Activated naive CD4-positive, alpha-beta T cell treated with anti-CD3 and anti-CD28 coated beads for 36 hours (primary cell): ENCODE data around the gene PRRX2. TPM values are rescaled to one million over a fixed set of nuclear protein-coding genes. Genes with fewer than 3 reads are reported as not detected.
"Not testable (repeated sequence)": the region's sequence is repeated elsewhere in the genome, so short reads cannot be mapped to it uniquely, and the experiment has no call there.

Experiments used
- CTCF ChIA-PET: fragments of 350-600 bp; sonication (Branson Sonifier 250); formaldehyde crosslinking; loops from one replicate; lab custom pipeline; 2021; ENCODE audit warnings: antibody characterized with exemption; lab: Charles Lee
- DNase-seq: peaks from one replicate; pipeline ENCODE4 v3.0.0-alpha.2; 2020
- H3K27ac Mint-ChIP-seq: one replicate; pipeline ENCODE4 v1.8.0; 2021; ENCODE audit warnings: mild to moderate bottlenecking, mixed read lengths
- H3K27me3 Mint-ChIP-seq: one replicate; pipeline ENCODE4 v1.8.0; 2021; ENCODE audit warnings: low read depth, mixed read lengths
- H3K36me3 Mint-ChIP-seq: one replicate; pipeline ENCODE4 v1.8.0; 2021; ENCODE audit warnings: low read depth, mixed read lengths
- H3K4me1 Mint-ChIP-seq: one replicate; pipeline ENCODE4 v1.8.0; 2021; ENCODE audit warnings: low read depth, mixed read lengths
- H3K4me3 Mint-ChIP-seq: one replicate; pipeline ENCODE4 v1.8.0; 2021; ENCODE audit warnings: mild to moderate bottlenecking, moderate library complexity, mixed read lengths
- H3K9me3 Mint-ChIP-seq: one replicate; pipeline ENCODE4 v1.8.0; 2021; ENCODE audit warnings: mixed read lengths
- intact Hi-C: fragments of 100-400 bp; cut with micrococcal nuclease; formaldehyde crosslinking; loops from one replicate; pipeline ENCODE4 v1.15.1; 2023
- total RNA-seq, 2 experiments: library from RNA; stranded (reverse); gene quantifications; one replicate each; pipeline ENCODE4 v1.2.3, GENCODE V29; 2021

The PRRX2 gene
- total RNA-seq, 2 experiments from 2014 or later, result 0.69 to 0.83 TPM

DNA sequence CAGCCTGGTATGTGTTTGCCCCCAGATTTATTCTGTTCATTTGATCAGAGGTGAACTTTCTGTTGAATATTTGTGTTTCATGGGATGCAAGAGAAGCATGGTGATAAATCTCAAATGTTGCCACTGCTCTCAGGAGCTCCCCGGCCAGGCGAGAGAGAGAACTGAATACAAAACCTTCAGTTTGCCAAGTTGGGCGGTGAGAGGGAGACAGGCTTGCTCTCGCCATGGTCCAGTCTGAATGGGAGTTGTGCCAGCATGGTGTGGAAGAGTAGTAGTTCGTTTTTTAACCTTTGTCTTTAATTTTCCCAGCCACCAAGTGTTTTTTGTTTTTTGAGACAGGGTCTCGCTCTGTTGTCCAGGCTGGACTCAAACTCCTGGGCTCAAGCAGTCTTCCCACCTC is 36.7 kb upstream of the PRRX2 start:
- Mint-ChIP-seq H3K36me3 (peaks cover 15% of the 10 kb centered on the region), H3K4me3 (no peak overlapping the region), H3K27ac (peak overlapping the region; percentile 55), H3K4me1 (peaks cover 73% of the 10 kb centered on the region), H3K27me3 (peaks cover 2% of the 10 kb centered on the region), H3K9me3 (no peaks in the 10 kb centered on the region)
- intact Hi-C loops, result no loop called here
- no peak for DNase-seq
- CTCF ChIA-PET, result interaction anchor here (1.6 kb wide), 2 partner anchors 14 to 18 kb away, joined by 4 read pairs; no protein-coding TSS in a partner anchor

DNA sequence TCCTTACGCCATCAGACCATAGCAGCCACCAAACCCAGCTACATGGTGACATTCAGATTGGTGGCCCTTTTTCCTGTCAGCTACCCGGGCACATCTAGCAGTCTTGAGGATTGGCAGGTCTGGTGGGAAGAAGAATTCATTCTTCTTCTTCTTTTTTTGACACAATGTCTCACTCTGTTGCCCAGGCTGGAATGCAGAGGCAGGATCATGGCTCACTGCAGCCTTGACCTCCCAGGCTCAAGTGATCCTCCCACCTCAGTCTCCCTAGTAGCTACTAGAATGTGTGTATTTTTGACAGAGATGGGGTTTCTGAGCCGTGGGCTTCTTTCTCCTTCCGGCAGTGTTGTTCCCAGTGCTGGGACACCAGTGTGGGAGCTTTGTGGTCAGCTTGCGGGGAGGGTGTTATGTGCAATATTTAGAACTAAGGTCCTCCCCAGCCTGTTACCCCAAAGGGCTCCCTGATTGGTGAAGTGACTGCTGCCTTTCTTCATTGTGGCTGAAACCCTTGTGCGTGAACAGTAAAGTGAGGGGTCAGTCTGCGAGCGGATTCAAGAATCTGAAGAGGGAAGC is 36.1 kb upstream of the PRRX2 start:
- peaks cover 18% of the 10 kb centered on the region for H3K36me3 Mint-ChIP-seq
- no peaks in the 10 kb centered on the region for H3K9me3 Mint-ChIP-seq
- H3K4me3 Mint-ChIP-seq, result no peak overlapping the region
- intact Hi-C loops, result no loop called here
- H3K4me1 Mint-ChIP-seq, result peaks cover 69% of the 10 kb centered on the region
- H3K27me3 Mint-ChIP-seq, result no peaks in the 10 kb centered on the region
- CTCF ChIA-PET, result interaction anchor here (1.4 to 1.6 kb wide), 3 partner anchors 11 to 18 kb away, joined by 3 to 4 read pairs (median 4); no protein-coding TSS in a partner anchor
- no peak for DNase-seq
- H3K27ac Mint-ChIP-seq, result peak overlapping the region; percentile 55

DNA sequence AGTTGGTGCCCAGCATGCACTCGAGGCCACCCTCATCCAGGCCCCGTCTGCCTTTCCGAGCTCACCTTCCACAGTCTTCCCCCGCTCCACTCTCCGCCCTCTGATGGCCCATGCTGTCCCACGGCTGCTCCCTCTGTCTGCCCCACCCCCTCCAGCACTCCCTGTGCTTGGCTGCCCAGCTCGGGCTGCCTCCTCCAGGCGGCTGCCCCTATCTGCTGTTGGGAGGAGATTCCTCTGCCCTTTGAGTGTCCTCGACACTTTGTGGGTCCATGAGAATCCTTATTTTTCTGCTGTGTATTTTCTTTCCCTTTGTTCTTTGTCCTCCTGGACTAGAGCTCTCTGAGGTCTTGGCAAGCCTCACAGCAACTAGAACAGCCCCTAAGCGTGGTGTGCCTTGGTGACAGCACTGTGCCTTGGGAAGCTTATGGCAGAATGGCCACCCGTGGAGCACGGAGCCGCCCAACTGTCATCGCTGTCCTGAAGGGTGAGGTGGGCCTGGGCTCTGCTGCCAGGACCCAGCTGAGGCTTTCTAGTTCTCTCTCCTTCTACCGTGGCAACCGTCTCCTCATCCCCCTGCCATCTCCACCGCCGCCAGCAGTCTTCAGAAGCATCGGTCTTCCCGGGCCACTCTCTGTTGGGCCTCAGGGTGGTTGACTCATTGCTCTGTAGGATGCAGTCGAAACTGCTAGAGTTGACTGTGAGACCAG is 34.3 kb upstream of the PRRX2 start:
- no peak for DNase-seq
- H3K27ac Mint-ChIP-seq, result peak overlapping the region; percentile 38
- H3K36me3 Mint-ChIP-seq, result peaks cover 26% of the 10 kb centered on the region
- H3K27me3 Mint-ChIP-seq, result no peaks in the 10 kb centered on the region
- no peak overlapping the region for H3K4me3 Mint-ChIP-seq
- no peaks in the 10 kb centered on the region for H3K9me3 Mint-ChIP-seq
- peaks cover 58% of the 10 kb centered on the region for H3K4me1 Mint-ChIP-seq
- intact Hi-C loops, result no loop called here
- CTCF ChIA-PET, result interaction anchor here (1.2 to 1.4 kb wide), 2 partner anchors 9 to 13 kb away, joined by 3 read pairs; no protein-coding TSS in a partner anchor

DNA sequence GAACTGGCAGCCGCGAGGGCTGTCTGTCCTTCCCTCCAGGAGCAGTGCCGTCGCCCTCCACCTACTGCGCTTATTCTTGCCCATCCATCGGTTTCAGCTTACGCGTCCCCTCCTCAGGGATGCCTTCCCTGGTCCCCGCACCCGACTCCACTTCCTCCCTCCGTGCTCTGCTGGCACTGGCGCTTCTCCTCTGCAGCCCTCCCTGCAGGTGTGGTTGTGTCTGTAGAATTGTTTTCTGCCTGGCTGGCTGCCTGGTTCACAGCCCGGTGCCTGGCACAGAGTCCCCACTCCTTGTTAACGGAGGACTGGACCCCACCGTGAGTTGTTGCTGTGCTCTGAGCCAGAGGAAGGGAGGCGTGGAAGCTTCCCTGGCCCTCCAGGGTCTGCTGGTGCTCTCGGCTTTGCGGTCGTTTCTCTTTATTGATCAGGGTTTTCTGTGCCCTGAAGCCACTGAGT is 33.7 kb upstream of the PRRX2 start:
- H3K27ac Mint-ChIP-seq, result peak overlapping the region; percentile 38

DNA sequence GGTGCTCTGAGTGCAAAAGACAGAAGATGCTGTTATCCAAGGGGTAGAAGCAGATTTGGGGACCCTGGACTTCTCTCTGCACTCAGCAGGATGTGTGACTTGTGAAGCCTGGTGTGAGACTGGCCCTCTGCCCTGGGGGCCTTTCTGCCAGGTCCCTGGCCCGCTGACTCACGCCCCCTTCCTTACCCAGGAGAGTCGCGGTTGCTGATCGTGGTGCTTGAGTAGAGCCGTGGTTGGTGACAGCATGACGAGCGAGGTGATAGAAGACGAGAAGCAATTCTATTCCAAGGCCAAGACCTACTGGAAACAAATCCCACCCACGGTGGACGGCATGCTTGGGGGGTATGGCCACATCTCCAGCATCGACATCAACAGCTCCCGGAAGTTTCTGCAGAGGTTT is 33.0 kb upstream of the PRRX2 start:
- Mint-ChIP-seq H3K4me3 (no peak overlapping the region), H3K27me3 (no peaks in the 10 kb centered on the region), H3K9me3 (no peaks in the 10 kb centered on the region), H3K27ac (no peak overlapping the region), H3K36me3 (peaks cover 23% of the 10 kb centered on the region), H3K4me1 (peaks cover 50% of the 10 kb centered on the region)
- intact Hi-C loops, result no loop called here
- CTCF ChIA-PET, result no interaction called here
- DNase-seq, result no peak

More for the DNA sequence above, 33.7 kb upstream of the PRRX2 start:
- Mint-ChIP-seq H3K36me3 (peaks cover 26% of the 10 kb centered on the region), H3K4me3 (no peak overlapping the region), H3K9me3 (no peaks in the 10 kb centered on the region), H3K27me3 (no peaks in the 10 kb centered on the region), H3K4me1 (peaks cover 57% of the 10 kb centered on the region)
- intact Hi-C loops, result no loop called here
- DNase-seq, result no peak
- CTCF ChIA-PET, result interaction anchor here (1.2 kb wide), 1 partner anchor 12 kb away, joined by 3 read pairs; no protein-coding TSS in a partner anchor

DNA sequence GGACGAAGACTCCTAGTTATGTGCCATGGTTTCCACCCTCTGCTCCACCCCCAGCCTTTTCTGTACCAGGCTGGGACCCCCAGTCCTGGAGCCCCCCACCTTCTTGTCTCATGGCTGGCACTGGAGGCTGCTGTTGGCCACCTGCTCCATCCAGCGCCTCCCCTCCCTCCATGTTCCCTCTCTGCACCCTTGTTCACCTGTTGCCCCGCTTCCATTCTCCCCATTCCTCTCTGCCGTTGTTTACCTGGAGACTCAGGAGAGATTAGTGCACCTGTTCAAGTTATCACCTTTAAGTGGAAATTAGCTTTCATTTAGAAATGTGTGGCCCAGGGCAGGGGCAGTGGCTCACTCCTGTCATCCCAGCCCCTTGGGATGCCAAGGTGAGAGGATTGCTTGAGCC is 32.2 kb upstream of the PRRX2 start:
- Mint-ChIP-seq H3K36me3 (peaks cover 21% of the 10 kb centered on the region), H3K27me3 (no peaks in the 10 kb centered on the region), H3K4me3 (no peak overlapping the region), H3K9me3 (no peaks in the 10 kb centered on the region), H3K4me1 (peaks cover 42% of the 10 kb centered on the region), H3K27ac (no peak overlapping the region)
- DNase-seq, result no peak
- CTCF ChIA-PET, result interaction anchor here (0.7 kb wide), 2 partner anchors 9 to 81 kb away, joined by 3 read pairs; partner anchors contain the start of gene ASB6
- intact Hi-C loops, result no loop called here

DNA sequence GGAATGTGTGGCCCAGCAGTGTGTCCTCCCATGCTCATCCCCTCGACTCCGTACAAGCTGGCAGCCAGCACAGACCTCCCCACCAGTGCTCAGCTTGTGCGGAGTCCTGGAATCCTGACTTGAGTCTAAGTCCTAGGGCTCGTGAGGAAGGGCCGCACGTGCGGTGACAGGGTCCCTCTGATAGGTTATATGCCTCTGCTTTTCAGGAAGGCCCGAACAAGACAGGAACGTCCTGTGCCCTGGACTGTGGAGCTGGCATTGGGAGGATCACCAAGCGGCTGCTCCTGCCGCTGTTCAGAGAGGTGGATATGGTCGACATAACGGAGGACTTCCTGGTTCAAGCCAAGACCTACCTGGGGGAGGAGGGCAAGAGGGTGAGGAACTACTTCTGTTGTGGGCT is 31.6 kb upstream of the PRRX2 start:
- intact Hi-C loops, result no loop called here
- CTCF ChIA-PET, result interaction anchor here (0.7 to 1.3 kb wide), 3 partner anchors 9 to 80 kb away, joined by 3 to 4 read pairs (median 3); partner anchors contain the start of gene ASB6
- H3K36me3 Mint-ChIP-seq, result peaks cover 23% of the 10 kb centered on the region
- H3K4me1 Mint-ChIP-seq, result peaks cover 36% of the 10 kb centered on the region
- no peaks in the 10 kb centered on the region for H3K9me3 Mint-ChIP-seq
- no peaks in the 10 kb centered on the region for H3K27me3 Mint-ChIP-seq
- no peak overlapping the region for H3K4me3 Mint-ChIP-seq
- H3K27ac Mint-ChIP-seq, result no peak overlapping the region
- DNase-seq, result no peak

DNA sequence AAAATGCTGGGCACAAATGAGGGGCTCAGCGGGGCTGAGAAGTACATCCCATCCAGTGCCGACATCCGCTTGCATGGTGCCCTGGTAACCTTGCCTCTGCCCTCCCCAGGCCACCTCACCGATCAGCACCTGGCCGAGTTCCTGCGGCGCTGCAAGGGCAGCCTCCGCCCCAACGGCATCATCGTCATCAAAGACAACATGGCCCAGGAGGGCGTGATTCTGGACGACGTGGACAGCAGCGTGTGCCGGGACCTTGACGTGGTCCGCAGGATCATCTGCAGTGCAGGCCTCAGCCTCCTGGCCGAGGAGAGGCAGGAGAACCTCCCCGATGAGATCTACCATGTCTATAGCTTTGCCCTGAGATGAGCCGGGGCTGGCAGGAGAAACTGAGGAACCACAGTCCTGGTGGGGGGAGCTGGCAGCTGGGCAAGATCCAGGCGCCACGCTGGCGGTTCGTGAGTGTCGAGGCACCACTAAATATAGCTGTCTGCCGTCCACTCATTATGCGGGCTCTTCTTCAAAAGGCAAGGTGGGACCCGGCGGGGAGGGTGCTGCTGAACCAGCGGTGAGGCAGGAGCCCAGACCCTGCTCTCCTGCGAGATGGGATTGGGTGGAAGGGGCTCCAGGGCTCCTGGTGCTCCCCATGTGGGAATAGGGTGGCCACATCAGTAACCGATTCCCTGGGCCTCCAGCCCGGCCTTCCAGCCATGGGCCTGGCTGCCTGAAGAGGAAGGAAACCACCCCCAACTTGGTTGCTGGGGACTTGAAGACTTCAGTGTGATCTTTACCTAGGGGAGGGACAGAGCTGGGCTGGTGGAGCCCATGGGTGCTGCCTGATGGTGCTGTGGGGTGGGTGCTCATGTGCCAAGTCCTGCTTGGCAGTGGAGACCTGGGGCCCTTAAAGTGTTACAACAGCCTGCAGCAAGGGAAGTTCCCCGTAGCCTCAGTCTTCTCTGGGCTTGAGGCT is 30.1 kb upstream of the PRRX2 start:
- Mint-ChIP-seq H3K27ac (no peak overlapping the region), H3K9me3 (no peaks in the 10 kb centered on the region), H3K36me3 (peaks cover 20% of the 10 kb centered on the region), H3K27me3 (no peaks in the 10 kb centered on the region), H3K4me3 (no peak overlapping the region), H3K4me1 (peaks cover 28% of the 10 kb centered on the region)
- intact Hi-C loops, result no loop called here
- CTCF ChIA-PET, result interaction anchor here (1.1 to 1.3 kb wide), 2 partner anchors 9 to 11 kb away, joined by 4 read pairs; partner anchors contain the start of gene NTMT1
- DNase-seq, result no peak

DNA sequence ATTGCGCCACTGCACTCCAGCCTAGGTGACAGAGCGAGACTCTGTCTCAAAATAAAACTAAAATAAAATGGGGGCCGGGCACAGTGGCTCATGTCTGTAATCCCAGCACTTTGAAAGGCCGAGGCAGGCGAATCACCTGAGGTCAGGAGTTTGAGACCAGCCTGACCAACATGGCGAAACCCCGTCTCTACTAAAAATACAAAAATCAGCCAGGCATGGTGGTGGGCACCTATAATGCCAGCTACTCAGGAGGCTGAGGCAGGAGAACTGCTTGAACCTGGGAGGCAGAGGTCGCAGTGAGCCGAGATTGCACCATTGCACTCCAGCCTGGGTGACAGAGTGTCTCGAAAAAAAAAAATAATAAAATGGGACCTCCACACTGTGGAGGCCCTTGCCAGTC is 29.1 kb upstream of the PRRX2 start:
- H3K9me3 Mint-ChIP-seq, DNase-seq, H3K27me3 Mint-ChIP-seq, CTCF ChIA-PET, H3K4me3 Mint-ChIP-seq, H3K27ac Mint-ChIP-seq, intact Hi-C loops: not testable (repeated sequence)
- Mint-ChIP-seq H3K36me3 (peaks cover 20% of the 10 kb centered on the region), H3K4me1 (peaks cover 28% of the 10 kb centered on the region)

DNA sequence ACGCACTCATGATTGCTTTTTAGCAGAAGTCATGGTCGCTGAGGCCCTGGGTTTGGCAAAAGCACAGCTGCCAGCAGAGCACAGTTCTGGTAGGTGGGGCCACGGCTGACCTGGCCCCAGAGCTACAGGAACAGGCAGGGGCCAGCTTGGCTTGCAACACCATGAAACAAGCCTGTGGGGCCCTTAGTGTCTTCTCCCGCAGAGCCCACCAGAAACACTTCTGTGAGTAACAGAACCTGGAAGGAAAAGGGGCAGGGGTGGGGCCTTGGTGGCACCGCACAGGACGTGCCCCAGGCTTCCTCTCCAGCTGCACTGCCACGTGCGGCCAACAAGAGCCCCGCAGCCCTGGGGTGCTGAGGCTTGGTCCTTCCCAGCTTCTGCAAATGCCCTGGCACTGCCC is 28.3 kb upstream of the PRRX2 start:
- Mint-ChIP-seq H3K9me3 (no peaks in the 10 kb centered on the region), H3K27me3 (no peaks in the 10 kb centered on the region), H3K36me3 (peaks cover 19% of the 10 kb centered on the region), H3K4me3 (no peak overlapping the region), H3K27ac (no peak overlapping the region), H3K4me1 (peaks cover 21% of the 10 kb centered on the region)
- CTCF ChIA-PET, result interaction anchor here (0.8 to 1.1 kb wide), 2 partner anchors 11 to 26 kb away, joined by 3 read pairs; partner anchors contain the start of gene NTMT1
- intact Hi-C loops, result no loop called here
- no peak for DNase-seq

DNA sequence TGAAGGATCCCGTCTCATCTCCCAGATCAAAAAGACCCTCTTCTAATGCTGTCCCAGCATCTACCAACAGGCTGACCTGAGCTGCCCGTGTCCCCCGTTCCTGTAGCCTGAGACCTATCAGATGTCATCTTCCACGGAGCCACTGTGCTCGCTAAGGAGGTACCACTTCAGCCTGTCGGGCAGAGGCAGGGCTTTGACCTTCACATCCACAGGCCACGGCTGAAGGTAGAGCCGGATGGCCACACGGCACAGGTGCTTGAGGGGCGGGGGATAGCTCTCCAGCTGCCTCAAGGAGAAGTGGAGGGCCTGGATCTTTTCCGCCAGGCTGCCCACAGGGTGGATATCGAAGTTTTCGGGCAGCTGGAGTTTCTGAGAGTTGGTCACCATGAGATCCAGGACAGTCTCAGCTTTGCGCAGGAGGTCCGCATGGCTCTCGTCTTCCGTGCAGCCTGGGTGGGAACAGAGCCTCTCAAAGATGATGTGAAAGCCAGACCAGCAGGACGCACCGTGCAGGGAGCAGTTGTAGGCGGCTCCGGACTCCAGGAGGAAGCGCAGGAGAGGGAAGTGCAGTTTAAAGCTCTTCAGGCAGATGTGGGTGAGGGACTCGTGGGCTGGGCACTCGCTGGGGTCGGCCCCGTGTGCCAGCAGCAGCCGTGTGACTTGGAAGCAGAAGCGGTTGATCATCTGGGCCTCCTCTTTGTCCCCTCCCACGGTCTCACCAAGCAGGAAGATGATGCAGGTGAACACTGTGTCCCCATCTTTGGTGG is 27.6 kb upstream of the PRRX2 start:
- Mint-ChIP-seq H3K4me1 (peaks cover 19% of the 10 kb centered on the region), H3K27me3 (no peaks in the 10 kb centered on the region), H3K27ac (peak overlapping the region; percentile 5), H3K36me3 (peaks cover 18% of the 10 kb centered on the region), H3K9me3 (no peaks in the 10 kb centered on the region), H3K4me3 (no peak overlapping the region)
- CTCF ChIA-PET, result interaction anchor here (0.8 to 1.1 kb wide), 2 partner anchors 12 to 27 kb away, joined by 3 read pairs; partner anchors contain the start of gene NTMT1
- intact Hi-C loops, result no loop called here
- DNase-seq, result no peak
